ENCODE results near the gene DPF3.

The DPF3 gene

GRCh38 chr14:72588521-72588920 lies 305.4 kb downstream of the DPF3 start:
- no peak for DNase-seq

GRCh38 chr14:72583316-72584272 lies 310.3 kb downstream of the DPF3 start:
- no peak for DNase-seq

GRCh38 chr14:72582582-72582981 lies 311.3 kb downstream of the DPF3 start:
- DNase-seq, result no peak

- no peak for DNase-seq
Observed at GRCh38 chr14:72578514-72578913, 315.4 kb downstream of the DPF3 start.

GRCh38 chr14:72577521-72577920 lies 316.4 kb downstream of the DPF3 start:
- no peak for DNase-seq

GRCh38 chr14:72576258-72576657 lies 317.6 kb downstream of the DPF3 start:
- no peak for DNase-seq

- DNase-seq, result no peak
Observed at GRCh38 chr14:72574715-72575114, 319.2 kb downstream of the DPF3 start.

- DNase-seq, result no peak
Observed at GRCh38 chr14:72573725-72574417, 320.0 kb downstream of the DPF3 start.
